GM19238 (cell line): ENCODE data around the gene IFITM1.
"Not testable (repeated sequence)": the region's sequence is repeated elsewhere in the genome, so short reads cannot be mapped to it uniquely, and the experiment has no call there.

Experiments used
- DNase-seq: peaks from one replicate; pipeline ENCODE4 v3.0.0; 2011; ENCODE audit warnings: low spot score; ENCODE audit not compliant: insufficient read length

Gene IFITM1

GRCh38 chr11:340539-341512, 27.0 kb downstream of the IFITM1 start:
- DNase-seq, result no peak

DNA sequence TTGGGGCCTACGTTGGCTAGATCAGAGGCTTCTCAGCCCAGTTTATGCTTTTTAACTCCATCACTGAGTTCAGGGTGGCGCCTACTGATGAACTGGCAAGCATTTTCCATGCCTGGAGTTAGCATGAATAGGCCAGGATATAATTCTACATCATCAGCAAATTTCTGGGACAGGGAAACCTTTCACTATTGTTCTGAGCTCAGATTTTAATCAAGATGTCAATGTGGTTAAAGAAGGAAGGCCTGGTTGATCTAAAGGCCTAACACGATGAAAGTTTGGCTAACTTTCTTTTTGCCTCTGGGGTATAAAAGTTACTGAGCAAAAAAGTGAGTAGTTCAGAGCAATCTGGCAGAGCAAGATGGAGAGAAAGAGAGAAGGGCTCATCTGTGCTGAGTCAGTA, 28.5 kb downstream of the IFITM1 start:
- no peak for DNase-seq

- no peak for DNase-seq
Observed at GRCh38 chr11:344836-345578, 31.2 kb downstream of the IFITM1 start.

DNA sequence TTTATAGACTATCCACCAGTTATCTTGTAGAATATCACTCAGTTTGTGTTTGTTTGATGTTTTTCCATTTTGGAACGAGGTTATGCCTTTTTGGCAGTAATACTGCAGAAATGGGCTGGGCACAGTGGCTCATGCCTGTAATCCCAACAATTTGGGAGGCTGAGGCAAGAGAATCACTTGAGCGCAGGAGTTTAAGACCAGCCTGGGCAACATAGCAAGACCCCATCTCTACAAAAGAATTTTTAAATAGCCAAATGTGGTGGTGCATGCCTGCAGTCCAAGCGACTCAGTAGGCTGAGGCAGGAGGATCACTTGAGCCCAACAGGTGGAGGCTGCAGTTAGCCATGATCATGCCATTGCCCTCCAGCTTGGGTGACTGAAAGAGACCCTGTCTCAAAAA, 32.7 kb downstream of the IFITM1 start:
- no peak for DNase-seq

DNA sequence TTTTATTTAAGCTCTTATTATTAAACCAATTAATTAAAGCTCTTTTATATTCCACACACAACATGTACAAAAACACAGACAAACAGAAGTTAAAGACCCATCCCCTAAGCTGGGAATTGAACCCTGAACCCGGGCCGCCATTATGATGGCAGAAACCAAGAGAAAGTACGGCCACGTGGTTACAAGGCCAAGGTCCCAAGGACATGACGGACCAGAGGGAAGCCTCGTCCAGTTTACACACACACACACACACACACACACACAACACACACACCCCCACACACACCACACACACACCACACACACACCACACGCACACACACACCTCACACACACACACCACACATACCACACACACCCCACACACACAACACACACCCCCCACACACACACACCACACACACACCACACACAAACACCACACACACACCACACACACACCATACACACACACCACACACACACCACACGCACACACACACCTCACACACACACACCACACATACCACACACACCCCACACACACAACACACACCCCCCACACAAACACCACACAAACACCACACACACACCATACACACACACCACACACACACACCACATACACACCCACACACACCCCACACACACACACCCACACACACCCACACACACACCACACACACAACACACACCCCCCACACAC, 35.6 kb downstream of the IFITM1 start:
- not testable (repeated sequence) for DNase-seq

DNA sequence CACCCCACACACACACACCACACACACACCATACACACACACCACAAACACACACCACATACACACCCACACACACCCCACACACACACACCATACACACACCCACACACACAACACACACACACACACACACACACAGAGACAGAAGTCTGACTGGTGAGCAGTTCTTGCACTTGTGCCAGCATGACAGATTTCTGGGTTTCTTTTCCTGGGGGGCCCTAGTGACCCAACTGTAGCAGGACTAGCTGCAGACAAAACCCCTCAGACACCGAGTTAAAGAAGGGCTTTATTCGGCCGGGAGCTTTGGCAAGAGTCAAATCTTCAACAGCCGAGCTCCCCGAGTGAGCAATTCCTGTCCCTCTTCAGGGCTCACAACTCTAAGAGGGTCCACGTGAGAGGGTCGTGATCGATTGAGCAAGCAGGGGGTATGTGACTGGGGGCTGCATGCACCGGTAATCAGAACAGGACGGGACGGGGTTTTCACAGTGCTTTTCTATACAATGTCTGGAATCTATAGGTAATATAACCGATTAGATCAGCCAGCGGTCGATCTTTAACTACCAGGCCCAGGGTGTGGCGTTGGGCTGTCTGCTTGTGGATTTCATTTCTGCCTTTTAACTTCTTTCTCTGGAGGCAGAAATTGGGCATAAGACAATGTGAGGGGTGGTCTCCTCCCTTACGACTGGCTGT, 36.3 kb downstream of the IFITM1 start:
- DNase-seq, result not testable (repeated sequence)

GRCh38 chr11:350723-351255, 36.9 kb downstream of the IFITM1 start:
- no peak for DNase-seq

DNA sequence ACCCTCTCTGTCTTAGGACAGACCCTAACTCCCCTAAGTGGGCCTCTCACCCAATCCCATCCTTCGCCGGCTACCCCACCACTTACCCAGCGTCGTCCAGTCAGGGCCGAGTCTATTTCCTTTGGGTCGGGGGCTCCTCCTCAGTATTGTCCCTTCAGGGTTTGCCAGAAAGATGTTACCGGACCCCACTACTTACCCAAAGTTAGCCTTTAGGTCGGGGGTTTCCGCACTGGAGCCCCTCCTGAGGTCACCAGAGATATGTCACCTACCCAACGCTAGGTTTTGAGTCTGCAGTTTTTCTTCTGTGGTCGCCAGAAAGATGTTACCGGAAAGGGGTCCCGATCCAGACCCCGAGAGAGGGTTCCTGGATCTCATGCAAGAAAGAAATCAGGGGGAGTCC, 37.6 kb downstream of the IFITM1 start:
- DNase-seq, result no peak

- no peak for DNase-seq
Observed at GRCh38 chr11:352456-353031, 38.7 kb downstream of the IFITM1 start.

DNA sequence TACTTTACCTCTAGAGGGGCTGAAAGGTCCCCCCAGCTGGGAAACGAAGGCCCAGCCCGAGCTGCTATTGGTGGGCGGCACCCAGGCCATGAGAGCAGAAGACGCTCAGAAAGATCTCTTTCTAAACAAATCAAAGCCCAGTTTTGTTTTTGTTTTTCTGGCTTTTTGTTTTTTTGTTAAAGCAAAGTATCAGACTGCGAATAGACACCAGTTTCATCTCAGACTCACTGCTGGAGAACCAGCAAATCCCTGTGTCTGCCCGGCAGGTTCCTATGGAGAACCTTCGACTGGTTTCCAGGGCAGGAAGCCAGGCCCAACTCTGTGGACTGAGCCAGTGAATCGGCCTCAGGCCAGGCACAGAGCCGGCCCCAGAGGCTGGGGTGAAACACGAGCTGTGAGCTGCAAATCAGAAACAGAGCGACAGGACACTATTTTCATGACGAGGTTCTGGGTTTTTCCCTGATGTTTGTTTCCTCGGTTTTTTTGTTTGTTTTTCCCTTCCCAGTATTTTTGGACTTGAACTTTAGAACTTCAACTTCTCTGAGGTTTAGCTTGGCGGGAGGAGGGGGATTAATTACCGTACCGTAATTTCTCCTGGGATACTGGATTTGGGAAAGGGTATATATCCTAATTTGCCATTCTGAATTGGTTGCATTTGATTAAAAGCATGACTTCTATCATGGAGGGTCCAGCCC, 39.5 kb downstream of the IFITM1 start:
- DNase-seq, result no peak

- peak; percentile 88 for DNase-seq
Observed at GRCh38 chr11:355581-356458, 42.0 kb downstream of the IFITM1 start.

DNA sequence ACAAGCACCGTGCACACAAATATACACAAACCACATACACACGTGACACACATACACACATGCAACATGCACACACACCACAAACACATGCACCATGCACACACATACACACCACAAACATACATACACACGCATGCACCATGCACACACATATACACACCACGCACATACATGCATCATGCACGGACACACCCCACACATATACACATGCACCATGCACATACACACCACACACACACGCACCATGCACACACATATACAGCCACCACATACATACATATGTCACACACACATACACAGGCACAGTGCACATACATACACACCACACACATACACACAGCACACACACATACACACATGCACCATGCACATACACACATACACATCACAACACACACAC, 42.8 kb downstream of the IFITM1 start:
- no peak for DNase-seq

DNA sequence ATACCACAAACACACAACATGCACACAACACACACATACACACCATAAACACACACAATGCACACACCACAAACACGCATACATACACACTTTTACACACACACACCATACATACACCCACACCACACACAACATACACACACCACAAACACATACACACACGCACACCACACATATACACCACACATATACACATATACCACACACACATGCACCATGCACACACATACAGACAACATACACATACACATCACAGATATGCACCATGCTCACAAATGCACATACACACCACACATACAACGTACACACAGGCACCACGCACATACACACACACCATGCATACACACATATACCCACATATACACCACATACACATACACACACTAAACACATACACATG, 43.7 kb downstream of the IFITM1 start:
- DNase-seq, result no peak

DNA sequence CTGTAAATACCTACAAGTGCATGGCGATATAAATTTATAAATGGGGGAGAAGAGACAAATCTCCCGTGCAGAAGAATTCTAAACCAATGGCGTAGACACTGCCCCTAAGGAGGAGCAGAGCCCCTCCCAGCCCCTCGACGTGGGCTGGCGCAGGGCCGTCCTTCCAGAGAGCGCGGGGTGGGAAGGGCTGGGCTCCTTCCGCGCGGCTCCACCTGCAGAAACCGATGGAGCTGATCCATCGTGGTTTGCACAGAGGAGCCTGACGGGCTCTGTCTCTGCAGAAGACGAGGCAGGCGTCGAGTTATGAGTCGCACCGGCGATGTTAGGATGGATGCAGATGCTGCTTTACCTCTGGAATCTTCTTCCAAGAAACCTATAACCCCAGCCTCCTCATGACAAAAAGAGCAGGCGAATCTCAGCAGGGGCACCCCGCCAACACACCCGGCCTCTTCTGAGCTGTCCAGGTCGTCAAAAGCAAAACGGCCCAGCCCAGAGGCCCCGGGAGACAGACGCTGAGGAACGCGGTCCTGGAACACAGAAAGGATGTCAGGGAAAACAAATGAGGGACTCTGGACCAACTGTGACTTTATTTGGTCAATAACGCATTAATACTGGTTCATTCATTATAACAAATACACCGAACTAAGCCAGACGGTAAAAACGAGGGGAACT, 44.4 kb downstream of the IFITM1 start:
- DNase-seq, result no peak

- DNase-seq, result no peak
Observed at GRCh38 chr11:359181-359714, 45.4 kb downstream of the IFITM1 start.

- DNase-seq, result peak; percentile 23
Observed at GRCh38 chr11:360326-361280, 46.8 kb downstream of the IFITM1 start.
